Measurements from ENCODE around the gene ZNF280D.

DNA sequence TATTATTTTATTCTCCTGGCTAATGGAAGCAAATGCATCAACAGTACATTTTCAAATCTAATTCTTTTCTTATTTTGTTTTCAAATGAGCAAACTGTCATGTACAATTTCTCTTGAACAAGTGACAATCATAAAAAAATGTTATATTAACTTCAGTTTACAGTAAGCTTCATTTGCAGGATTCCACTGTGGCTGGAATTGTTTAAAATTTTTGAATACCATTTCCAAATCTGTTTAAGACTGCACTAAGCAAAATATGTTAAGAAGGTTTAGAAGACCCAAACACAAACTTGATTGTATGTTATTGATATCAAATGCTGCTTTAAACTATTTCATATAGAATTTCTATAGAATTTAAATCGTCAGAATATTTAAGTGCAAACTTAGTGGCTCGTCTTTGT is 92.8 kb downstream of the ZNF280D start:
- TF ChIP-seq, protein P1, sequence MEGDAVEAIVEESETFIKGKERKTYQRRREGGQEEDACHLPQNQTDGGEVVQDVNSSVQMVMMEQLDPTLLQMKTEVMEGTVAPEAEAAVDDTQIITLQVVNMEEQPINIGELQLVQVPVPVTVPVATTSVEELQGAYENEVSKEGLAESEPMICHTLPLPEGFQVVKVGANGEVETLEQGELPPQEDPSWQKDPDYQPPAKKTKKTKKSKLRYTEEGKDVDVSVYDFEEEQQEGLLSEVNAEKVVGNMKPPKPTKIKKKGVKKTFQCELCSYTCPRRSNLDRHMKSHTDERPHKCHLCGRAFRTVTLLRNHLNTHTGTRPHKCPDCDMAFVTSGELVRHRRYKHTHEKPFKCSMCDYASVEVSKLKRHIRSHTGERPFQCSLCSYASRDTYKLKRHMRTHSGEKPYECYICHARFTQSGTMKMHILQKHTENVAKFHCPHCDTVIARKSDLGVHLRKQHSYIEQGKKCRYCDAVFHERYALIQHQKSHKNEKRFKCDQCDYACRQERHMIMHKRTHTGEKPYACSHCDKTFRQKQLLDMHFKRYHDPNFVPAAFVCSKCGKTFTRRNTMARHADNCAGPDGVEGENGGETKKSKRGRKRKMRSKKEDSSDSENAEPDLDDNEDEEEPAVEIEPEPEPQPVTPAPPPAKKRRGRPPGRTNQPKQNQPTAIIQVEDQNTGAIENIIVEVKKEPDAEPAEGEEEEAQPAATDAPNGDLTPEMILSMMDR (IDR thresholded peaks at IDR 0.05; ENCODE audit: low read depth, low read length) = no peak
- no peak for TF ChIP-seq POLR2A (IDR thresholded peaks at IDR 0.05; ENCODE audit: extremely low read depth, insufficient read length)
- no peak for TF ChIP-seq MYC (IDR thresholded peaks at IDR 0.05; ENCODE audit: low read depth, low read length)
- TF ChIP-seq, protein P2, sequence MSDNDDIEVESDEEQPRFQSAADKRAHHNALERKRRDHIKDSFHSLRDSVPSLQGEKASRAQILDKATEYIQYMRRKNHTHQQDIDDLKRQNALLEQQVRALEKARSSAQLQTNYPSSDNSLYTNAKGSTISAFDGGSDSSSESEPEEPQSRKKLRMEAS (IDR thresholded peaks at IDR 0.05; ENCODE audit: low read depth, low read length) = no peak

Measured in NB4 (cell line).